Midbrain (tissue), 1 donor: ENCODE data around the gene SDE2.
"Not testable (repeated sequence)": the region's sequence is repeated elsewhere in the genome, so short reads cannot be mapped to it uniquely, and the experiment has no call there.

Source experiments
- DNase-seq: peaks from one replicate; lab custom pipeline; 2025; lab: John Stamatoyannopoulos, UW

The SDE2 gene

DNA sequence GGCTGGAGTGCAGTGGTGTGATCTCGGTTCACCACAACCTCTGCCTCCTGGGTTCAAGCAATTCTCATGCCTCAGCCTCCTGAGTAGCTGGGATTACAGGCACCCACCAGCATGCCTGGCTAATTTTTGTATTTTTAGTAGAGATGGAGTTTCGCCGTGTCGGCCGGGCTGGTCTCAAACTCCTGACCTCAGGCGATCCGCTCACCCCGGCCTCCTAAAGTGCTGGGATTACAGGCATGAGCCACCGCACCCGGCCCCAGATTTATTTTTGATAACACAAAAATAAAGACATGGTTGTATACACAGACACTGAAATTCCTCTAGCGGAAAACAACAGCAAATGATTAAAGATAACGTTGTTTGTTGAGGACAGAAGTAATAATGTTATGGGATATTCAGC lies 24.0 kb downstream of the SDE2 start:
- DNase-seq: not testable (repeated sequence)

DNA sequence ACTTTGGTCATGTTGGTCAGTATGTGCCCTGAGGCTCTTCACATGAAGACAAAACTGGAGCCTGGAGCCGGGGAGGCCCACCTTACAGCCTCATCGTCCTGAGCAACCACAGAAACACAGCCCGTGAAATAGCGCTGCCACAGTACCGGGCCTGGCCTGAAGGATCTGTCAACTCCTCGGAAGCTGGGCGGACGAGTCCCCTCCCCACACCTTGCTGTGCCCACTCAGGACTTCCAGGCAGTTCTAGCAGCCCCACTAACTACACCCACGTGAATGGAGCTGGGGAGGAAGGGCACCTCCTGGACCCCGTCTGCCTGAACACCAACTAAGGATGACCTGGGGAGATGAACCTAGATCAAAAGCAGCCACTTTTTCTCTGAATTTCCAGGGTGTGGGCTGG lies 24.7 kb downstream of the SDE2 start:
- no peak for DNase-seq

DNA sequence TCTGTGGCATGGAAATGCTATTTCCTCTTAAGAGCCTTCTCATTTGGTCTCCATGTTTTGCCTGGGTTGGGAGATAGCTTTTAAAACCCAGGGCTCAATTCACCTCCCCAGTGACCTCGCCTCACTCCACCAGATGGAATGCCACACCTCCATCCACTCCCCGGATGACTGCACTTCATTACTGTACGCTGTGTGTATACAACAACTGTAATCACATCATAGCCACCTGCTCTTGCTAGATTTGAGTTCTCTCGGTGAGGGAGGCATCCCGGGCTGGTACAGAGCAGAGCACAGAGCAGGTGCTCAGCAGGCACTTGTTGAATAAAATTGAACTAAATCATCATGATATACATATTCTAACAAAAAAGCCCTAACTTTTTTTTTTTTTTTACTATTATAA lies 26.0 kb downstream of the SDE2 start:
- no peak for DNase-seq

DNA sequence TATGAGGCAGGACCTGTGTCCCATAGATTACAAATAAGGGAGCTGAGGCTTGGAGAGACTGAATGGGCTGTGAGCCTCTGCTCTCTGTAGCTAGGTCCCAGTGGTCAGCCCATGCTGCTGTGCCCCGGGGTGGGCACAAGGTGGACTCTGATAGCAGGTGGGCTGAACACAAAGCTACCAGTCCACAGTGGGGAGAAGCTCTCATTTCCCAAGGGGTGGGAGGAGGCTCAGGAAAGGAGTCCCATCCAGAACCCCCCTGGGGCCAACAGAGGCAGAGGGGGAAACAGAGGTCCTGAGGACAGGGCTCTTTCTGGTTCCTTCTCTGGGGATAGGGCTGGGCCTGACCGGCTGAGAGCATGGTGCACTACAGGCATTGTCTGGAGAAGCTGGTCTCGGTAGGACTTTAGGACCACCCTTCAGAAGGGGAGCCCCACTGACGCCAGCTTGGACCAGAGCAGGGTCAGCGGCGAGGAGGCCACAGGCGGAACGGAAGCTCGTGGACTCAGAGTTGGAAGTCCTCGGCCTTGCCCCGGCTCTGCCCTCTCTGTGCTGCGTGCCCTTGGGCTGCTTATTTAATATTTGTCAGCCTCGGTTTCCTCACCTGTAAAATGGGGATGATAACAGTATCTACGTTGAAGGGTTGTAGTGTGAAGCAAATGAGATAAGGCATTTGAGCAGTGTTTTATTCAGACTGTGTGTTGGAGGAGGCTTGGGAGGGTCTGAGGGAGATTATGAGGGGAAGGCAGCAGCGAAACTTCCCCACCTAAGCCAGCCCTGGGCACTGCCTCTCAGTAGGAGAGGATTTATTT lies 26.6 kb downstream of the SDE2 start:
- no peak for DNase-seq

DNA sequence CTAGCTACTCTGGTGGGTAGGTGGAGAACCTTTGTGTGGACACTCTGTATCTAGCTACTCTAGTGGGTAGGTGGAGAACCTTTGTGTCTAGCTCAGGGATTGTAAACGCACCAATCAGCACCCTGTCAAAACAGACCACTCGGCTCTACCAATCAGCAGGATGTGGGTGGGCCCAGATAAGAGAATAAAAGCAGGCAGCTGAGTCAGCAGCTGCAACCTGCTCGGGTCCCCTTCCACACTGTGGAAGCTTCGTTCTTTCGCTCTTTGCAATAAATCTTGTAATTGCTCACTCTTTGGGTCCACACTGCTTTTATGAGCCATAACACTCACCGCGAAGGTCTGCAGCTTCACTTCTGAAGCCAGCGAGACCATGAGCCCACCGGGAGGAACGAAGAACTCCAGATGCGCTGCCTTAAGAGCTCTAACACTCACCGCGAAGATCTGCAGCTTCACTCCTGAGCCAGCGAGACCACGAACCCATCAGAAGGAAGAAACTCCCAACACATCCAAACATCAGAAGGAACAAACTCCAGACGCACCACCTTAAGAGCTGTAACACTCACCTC lies 28.5 kb downstream of the SDE2 start:
- DNase-seq: not testable (repeated sequence)

DNA sequence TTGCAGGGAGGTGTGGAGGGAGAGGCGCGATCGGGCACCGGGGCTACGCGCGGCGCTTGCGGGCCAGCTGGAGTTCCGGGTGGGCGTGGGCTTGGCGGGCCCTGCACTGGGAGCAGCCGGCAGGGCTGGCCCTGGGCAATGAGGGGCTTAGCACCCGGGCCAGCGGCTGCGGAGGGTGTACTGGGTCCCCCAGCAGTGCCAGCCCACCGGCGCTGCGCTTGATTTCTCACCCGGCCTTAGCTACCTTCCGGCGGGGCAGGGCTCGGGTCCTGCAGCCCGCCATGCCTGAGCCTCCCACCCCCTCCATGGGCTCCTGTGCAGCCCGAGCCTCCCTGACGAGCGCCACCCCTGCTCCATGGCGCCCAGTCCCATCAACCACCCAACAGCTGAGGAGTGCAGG lies 29.4 kb downstream of the SDE2 start:
- not testable (repeated sequence) for DNase-seq

DNA sequence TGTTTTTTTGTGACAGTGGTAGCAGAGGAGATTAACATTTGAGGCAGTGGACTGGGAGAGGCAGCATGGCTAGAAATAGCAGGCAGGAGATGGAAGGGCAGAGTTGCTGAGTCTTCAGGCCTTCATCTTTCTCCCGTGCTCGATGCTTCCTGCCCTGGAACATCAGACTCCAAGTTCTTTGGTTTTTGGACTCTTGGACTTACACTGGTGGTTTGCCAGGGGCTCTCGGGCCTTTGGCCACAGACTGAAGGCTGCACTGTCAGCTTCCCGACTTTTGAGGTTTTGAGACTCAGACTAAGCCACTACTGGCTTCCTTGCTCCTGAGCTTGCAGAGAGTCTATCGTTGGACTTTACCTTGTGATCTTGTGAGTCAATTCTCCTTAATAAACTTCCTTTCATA lies 33.9 kb downstream of the SDE2 start:
- no peak for DNase-seq

DNA sequence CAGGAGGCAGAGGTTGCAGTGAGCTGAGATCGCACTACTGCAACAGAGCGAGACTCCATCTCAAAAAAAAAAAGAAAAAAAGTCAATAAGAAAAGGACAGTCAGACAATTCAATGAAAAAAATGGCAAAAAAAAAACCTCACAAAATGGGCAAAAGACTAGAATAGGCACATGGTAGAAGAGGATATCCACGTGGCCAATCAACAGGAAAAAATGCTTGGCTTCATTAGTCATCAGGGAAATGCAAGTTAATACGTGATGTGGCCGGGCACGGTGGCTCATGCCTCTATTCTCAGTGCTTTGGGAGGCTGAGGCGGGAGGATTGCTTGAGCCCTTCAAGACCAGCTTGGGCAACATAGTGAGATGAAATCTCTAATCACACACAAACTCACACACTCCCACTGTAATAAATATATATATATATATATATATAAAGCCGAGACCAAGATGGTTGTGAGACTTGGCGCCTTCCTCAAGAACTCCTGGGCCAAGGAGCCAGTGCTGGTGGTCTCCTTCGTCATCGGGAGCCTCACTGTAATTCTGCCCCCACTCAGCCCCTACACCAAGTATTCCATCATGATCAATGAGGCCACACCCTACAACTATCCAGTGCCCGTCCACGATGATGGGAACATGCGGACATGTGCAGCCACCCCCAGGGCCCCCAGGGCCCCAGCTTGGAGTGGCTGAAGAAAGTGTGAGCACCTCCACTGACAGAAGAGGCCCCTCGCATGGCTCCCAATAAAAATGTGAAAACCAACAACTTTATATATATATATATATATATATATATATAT lies 35.2 kb downstream of the SDE2 start:
- no peak for DNase-seq

DNA sequence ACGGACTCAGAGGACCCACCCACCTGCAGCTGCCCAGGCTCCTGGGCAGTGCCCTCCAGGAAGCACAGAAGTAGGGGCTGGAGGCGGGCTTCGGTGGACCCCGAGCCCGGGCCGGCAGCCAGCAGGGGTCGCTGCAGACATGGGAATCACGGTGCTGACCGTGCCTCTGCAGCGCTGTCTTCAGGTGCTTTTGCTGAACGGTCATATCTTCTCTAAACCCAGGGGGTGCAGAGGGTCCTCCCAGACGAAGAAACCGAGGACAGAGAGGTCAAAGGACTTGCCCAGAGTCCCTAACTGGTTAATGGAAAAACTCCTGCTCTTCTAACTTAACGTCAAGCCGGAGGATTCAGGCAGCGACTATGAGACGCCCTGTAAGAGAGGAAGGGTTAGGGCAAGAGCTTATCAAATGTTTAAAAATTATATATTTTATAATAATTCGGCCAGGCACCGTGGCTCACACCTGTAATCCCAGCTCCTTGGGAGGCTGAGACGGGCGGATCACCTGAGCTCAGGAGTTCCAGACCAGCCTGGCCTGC lies 36.6 kb downstream of the SDE2 start:
- no peak for DNase-seq

DNA sequence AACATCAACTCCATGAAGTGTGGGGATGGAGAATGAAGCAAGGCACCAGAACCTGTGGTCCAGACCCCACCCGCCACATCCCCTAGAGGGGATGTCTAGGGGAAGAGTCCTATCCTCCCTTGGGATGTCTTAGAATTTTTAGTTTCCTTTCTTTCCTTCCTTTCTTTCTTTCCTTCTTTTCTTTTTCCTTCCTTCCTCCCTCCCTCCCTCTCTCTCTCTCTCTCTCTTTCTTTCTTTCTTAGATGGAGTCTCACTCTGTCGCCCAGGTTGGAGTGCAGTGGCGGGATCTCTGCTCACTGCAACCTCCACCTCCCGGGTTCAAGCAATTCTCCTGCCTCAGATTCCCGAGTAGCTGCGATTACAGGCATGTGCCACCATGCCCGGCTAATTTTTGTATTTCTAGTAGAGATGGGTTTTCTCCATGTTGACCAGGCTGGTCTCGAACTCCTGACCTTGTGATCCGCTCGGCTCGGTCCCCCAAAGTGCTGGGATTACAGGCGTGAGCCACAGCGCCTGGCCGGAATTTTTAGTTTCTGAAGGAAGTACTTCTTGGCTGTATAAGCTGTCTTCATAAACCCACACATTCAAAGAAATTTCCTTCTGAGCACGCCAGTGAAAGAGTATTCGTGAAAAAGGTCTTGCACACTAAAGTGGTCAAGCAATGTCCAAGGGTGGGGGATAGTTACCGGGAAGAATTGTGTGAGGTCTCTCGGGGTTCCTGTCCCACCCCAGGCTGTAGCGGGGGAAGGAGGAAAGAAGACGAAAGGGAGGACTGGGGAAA lies 37.3 kb downstream of the SDE2 start:
- DNase-seq: no peak

DNA sequence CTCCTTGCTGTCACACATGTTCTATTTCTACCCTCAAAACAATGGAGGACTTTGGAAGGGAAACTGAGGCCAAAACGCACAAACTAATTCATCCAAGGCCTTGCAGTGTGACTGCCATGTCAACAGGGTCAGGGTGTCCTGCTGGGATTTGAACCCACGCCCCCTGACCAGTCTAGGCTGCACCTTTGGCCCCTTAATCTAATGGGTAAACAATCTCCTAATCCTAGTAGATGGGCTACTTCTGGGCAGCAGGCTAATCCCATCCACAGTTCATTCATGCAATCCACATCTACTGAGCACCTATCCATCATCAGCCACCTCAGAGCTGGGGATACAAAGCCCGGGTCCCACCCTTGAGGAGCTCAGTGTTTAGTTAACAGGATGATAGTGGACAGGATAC lies 41.1 kb downstream of the SDE2 start:
- DNase-seq: no peak

DNA sequence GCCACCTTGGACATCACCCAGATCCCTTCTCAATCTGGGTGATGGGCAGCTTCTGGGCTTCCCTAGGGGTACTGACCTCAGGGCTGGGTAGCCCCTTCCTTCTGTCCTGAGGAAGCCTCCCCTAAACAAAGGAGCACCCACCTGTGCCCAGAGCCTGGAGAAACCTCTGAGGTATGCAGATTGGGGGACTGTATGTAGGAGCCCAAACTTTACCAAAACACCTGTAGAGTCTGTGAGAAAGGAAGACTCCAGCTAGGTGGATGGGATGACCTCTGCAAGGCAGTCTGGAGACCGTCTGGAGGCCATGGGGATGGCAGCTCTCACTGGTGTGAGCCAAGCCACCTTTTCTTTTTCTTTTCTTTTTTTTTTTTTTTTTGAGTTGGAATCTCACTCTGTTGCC lies 44.4 kb downstream of the SDE2 start:
- DNase-seq: no peak

DNA sequence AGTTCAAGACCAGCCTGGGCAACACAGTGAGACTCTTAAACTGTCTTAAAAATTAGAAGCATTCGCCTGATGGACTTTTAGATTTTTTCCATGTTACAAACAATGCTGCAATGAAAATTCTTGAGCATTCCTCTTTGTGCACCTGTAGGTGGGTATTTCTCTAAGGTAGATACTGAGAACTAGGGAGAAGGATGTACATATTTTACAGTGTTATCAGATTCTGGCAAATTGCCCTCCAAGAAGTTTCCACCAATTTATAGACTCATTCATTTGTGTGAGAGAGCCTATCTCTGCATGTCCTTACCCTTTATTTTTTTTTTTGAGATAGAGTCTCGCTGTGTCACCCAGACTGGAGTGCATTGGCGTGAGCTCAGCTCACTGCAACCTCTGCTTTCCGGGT lies 45.8 kb downstream of the SDE2 start:
- no peak for DNase-seq

DNA sequence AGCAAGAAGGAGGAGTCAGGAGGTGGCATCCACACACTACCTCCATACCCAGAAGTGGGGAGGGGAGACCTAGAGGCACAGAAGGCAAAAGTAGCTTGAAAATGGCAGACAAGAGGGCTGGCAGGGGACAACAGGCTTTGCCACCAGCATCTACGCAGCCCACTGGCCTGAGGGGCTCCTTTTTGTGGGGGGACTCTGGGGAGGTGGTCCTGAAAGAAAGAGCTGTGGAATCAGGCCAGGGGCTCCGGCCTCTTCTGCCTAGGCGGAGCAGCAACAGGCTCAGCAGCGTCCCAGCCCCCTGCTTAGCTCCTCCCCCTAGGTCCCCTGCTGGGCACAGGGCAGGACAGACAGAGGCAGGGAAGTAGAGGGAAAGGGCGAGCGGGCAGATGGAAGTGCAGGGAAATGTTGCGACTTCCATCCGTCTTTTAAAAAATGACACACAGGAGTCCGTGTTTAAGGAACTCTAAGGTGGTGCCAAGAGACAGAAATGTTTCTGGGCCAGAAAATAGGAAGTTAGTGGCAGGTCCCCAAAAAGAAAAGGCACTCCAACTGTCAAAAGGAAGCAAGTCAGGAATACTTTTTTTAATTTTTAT lies 48.1 kb downstream of the SDE2 start:
- no peak for DNase-seq

DNA sequence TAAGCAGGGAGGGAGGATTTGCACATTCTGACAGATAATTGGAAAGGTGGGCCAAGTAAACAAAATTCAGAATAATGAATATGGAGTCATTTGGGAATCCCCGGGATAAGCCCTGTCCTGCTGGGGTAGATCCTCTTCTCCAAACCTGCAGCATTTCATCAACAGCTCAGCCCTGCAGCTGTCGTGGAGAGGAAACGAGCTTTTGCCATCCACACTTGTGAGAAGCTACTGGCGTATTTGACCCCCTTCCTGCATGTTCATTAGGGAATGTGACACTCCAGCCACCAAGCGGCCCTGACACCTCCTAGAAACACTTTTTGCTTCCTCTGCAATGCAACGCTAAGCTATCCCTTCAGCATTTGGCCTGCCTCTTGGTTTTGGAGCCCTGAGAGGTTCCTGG lies 50.1 kb downstream of the SDE2 start:
- DNase-seq: no peak

DNA sequence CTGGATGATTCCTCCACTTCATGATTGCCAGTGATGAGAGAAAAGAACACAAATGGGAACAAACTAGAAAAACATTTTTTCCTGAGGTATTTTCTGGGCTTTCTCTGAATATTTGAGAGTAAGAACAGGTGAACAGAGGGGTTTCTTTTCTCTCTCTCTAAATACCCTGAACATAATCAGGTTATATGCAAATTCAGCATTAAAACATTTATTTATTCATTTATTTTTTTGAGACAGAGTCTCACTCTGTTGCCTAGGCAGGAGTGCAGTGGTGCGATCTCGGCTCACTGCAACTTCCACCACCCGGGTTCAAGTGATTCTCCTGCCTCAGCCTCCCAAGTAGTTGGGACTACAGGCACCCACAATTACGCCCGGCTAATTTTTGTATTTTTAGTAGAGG lies 52.3 kb downstream of the SDE2 start:
- DNase-seq: no peak

DNA sequence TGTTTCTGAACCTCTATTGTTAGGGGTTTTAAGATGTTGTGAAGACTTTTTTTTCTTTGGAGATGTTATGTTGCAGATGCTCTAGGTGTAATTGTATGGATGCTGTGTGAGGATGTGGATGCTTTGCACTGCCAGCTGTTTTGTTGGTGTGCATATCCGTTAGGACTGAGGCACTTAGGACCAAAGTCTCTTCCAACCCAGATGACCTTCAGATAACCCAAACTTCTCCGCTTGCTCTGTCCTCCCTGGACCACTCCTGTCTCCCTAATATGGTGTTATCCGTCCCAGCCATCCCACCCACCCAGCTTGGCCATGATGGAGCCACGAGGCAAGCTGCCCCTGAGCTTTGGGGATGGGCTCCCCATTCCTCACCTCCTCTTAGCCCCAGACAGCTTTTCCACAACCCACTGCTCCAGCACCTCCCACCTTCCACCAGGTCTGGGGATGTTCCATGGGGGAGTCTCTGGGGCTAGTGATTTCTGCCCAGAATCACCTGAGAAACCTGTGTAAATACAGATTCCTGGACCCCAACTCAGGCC lies 53.0 kb downstream of the SDE2 start:
- DNase-seq: no peak

DNA sequence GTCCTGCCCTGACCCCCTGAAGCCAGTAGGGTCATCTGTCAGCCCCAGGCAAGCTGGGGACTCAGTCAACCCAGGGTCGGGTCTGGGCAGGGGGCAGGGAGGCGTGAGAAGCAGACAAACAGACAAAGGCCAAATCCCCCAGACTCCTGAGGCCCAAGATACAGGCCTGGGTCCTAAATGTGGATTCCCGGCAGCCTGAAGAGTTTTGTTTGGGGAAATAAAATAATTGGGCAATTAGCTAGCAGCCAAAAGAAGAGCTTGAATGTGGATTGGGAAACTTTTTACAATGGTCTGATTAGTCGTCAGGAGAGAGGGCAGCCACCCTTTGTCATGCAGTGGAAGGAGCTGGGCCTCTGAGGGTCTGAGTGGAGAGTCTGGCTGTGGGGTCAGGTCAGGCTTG lies 53.6 kb downstream of the SDE2 start:
- DNase-seq: no peak

DNA sequence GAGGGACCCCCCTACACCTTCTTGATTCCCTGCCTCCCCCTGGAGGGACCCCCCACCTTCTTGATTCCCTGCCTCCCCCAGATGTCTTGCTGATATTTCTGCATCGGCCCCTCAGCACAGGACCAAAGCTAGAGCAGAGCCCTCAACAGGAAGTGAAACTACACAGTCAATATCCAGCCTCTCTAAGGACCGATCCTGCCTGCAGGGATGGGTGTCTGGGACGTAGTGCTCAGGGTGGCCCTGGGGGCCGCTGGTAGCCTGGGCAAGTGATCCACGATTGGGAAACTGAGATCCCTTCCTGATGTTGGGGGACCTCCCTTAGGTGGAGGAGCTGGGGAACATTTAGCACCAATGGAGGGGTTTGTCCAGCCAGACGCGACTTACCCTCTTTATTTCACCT lies 54.2 kb downstream of the SDE2 start:
- no peak for DNase-seq

DNA sequence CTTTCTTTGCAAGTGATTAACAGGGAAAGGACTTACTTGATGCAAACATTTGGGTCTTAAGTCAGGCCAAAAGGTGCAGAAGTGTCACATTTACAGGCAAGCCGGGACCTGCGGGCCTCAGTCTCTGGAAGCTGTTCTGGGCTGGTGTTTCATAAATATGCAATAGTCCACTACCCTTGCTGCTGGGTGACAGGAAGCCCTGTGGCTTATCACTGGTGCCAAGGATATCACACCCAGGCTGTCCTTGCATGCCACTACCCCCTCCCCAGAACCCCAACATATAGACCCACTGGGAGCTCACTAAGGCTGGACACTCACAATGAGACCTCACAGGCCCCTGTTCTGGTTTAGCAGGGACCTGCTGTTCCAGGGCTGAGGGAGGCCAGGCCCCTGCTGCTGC lies 54.8 kb downstream of the SDE2 start:
- no peak for DNase-seq

DNA sequence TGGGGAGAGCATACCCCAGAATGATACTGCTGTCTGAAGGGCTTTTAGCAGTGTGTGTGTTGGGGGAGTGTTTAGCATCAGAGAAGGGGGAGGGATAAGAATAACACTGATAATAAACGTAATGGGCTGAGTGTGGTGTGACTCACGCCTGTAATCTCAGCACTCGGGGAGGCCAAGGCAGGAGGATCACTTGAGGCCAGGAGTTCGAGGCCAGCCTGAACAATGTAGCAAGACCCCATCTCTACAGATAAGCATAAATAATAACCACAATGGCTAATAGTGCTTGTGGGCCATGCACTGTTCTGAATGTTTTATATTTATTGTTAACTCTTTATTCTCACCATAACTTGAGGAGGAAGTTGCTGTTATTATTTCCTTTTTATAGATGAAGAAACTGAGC lies 55.6 kb downstream of the SDE2 start:
- no peak for DNase-seq
